Gastroesophageal sphincter (tissue), 4 donors: ENCODE results near the gene ELP4. TPM values are rescaled to one million over a fixed set of nuclear protein-coding genes. Genes with fewer than 3 reads are reported as not detected.
"Not testable (repeated sequence)": the region's sequence is repeated elsewhere in the genome, so short reads cannot be mapped to it uniquely, and the experiment has no call there.

Experiments used
- ATAC-seq: fragments of 150-250 bp; one replicate; pipeline ENCODE4 v1.9.1; 2016; ENCODE audit warnings: mild to moderate bottlenecking, moderate library complexity
- H3K27ac ChIP-seq, 4 donors: fragments of 200-600 bp; sonication (generic) in 3 of 4; 1 replicate in 3 of 4; 2 replicates in 1 of 4; pipeline ENCODE4 v1.5.1; 2016 to 2019
- H3K27me3 ChIP-seq: fragments of 200-600 bp; sonication (generic); one replicate; pipeline ENCODE4 v1.5.1; 2019
- H3K36me3 ChIP-seq, 2 donors: fragments of 200-600 bp; sonication (generic); one replicate each; pipeline ENCODE4 v1.5.1; 2019; ENCODE audit warnings: control low read depth in 1 of 2
- H3K4me1 ChIP-seq, 3 donors: fragments of 200-600 bp; sonication (generic); 1 replicate in 2 of 3; 2 replicates in 1 of 3; pipeline ENCODE4 v1.5.1; 2016 to 2019; ENCODE audit warnings: control low read depth in 2 of 3
- H3K4me3 ChIP-seq, 2 donors: fragments of 200-600 bp; sonication (generic); one replicate each; pipeline ENCODE4 v1.5.1; 2019; ENCODE audit warnings: mild to moderate bottlenecking in 1 of 2, moderate library complexity in 1 of 2
- H3K9me3 ChIP-seq, 3 donors: fragments of 200-600 bp; sonication (generic); one replicate each; pipeline ENCODE4 v1.5.1; 2017 to 2019; ENCODE audit warnings: control low read depth in 2 of 3
- EP300 ChIP-seq: sonication (generic); formaldehyde crosslinking; IDR thresholded peaks from one replicate; pipeline ENCODE4 v1.6.1; 2017; ENCODE audit warnings: antibody characterized with exemption, mild to moderate bottlenecking
- POLR2A ChIP-seq, 2 donors: fragments of 450-650 bp; IDR thresholded peaks; one replicate each; pipeline ENCODE4 v1.6.1; 2017; ENCODE audit warnings: antibody characterized with exemption in 2 of 2, mild to moderate bottlenecking in 2 of 2, moderate library complexity in 1 of 2
- POLR2AphosphoS5 ChIP-seq: sonication (generic); formaldehyde crosslinking; IDR thresholded peaks from one replicate; pipeline ENCODE4 v1.6.1; 2017; ENCODE audit warnings: antibody characterized with exemption
- WGBS, 2 donors: methylation state at CpG; one replicate each; pipeline ENCODE4 v1.1.5; 2018; ENCODE audit warnings: low coverage in 1 of 2; 5-methylcytosine and 5-hydroxymethylcytosine counted together
- total RNA-seq, 4 donors: library from RNA; depleted of rRNA; stranded (reverse); fragments of >200 nt; gene quantifications; one replicate each; pipeline ENCODE4 v1.1.0, GENCODE V29; 2016
- TF ChIP-seq, protein P1 (sequence below), 4 experiments: fragments of 200-600 bp in 2 of 4; fragments of 450-650 bp in 2 of 4; sonication (generic) in 1 of 4; IDR thresholded peaks; one replicate each; pipeline ENCODE4 v1.5.1; 2017 to 2019; ENCODE audit warnings: antibody characterized with exemption in 4 of 4, mild to moderate bottlenecking in 2 of 4, moderate library complexity in 2 of 4

ELP4 gene
- total RNA-seq, 4 donors from 2014 or later, result 20.6 to 33.8 (median 31.6) TPM

DNA sequence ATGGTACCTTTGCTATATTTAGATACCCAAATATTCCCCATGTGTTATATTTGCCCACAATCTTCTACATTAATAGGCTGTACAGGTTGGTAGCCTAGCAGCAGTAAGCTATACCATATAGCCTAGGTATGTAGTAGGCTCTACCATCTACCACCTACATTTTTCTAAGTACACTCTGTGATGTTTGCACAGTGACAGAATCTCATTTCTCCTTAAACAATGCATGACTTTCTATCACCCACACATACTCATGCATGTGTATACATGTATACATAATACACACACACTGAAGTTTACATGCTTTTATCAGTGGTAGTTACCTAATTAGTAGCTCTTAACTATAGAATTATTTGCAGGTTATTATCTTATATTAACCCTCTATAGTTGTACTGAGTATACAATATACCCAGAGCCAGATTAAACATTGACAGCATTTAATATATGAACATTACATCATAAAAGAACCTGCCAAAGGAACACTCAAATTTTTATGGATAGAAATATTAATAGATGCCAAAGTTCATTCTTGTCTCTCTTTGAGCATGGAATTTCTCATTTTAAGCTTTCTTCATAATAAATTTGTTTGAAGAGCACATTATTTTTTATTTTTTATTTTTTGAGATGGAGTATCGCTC is 51.4 kb downstream of the ELP4 start:
- Histone ChIP-seq H3K27me3 (no peaks in the 10 kb centered on the region), H3K27ac (no peak overlapping the region), H3K36me3 (no peaks in the 10 kb centered on the region), H3K4me3 (no peak overlapping the region), H3K9me3 (no peaks in the 10 kb centered on the region), H3K4me1 (peaks cover 4 to 17% (median 6%) of the 10 kb centered on the region in 3 donors)
- no peak for ATAC-seq
- 86 to 100% methylated on average over 1 of the region's 1 CpG for WGBS, 2 donors
- TF ChIP-seq EP300, result no peak
- no peak for TF ChIP-seq POLR2A (IDR thresholded peaks at IDR 0.05)
- TF ChIP-seq POLR2AphosphoS5, result no peak
- TF ChIP-seq, protein P1, sequence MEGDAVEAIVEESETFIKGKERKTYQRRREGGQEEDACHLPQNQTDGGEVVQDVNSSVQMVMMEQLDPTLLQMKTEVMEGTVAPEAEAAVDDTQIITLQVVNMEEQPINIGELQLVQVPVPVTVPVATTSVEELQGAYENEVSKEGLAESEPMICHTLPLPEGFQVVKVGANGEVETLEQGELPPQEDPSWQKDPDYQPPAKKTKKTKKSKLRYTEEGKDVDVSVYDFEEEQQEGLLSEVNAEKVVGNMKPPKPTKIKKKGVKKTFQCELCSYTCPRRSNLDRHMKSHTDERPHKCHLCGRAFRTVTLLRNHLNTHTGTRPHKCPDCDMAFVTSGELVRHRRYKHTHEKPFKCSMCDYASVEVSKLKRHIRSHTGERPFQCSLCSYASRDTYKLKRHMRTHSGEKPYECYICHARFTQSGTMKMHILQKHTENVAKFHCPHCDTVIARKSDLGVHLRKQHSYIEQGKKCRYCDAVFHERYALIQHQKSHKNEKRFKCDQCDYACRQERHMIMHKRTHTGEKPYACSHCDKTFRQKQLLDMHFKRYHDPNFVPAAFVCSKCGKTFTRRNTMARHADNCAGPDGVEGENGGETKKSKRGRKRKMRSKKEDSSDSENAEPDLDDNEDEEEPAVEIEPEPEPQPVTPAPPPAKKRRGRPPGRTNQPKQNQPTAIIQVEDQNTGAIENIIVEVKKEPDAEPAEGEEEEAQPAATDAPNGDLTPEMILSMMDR (IDR thresholded peaks at IDR 0.05), result no peak

DNA sequence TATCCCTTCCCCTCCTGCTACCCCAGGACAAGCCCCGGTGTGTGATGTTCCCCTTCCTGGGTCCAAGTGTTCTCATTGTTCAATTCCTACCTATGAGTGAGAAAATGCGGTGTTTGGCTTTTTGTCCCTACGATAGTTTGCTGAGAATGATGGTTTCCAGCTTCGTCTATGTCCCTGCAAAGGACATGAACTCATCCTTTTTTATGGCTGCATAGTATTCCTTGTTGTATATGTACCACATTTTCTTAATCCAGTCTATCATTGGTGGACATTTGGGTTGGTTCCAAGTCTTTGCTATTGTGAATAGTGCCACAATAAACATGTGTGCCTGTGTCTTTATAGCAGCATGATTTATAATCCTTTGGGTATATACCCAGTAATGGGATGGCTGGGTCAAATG is 55.0 kb downstream of the ELP4 start:
- WGBS, 2 donors, result 93 to 95% methylated on average over 3 to 4 of the region's 4 CpGs
- H3K4me3 ChIP-seq, H3K36me3 ChIP-seq, ATAC-seq, H3K27ac ChIP-seq, H3K9me3 ChIP-seq, H3K27me3 ChIP-seq, H3K4me1 ChIP-seq: not testable (repeated sequence)

DNA sequence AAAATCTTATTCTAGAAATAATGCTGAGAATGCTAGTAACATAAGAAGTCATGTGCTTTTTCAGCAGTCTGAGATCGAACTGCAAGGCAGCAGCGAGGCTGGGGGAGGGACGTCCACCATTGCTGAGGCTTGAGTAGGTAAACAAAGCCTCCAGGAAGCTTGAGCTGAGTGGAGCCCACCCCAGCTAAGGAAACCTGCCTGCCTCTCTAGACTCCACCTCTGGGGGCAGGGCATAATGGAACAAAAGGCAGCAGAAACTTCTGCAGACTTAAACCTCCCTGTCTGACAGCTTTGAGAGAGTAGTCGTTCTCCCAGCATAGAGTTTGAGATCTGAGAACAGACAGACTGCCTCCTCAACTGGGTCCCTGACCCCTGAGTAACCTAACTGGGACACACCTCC is 64.6 kb downstream of the ELP4 start:
- H3K27me3 ChIP-seq, H3K27ac ChIP-seq, H3K4me3 ChIP-seq, H3K9me3 ChIP-seq, H3K36me3 ChIP-seq, H3K4me1 ChIP-seq, ATAC-seq: not testable (repeated sequence)
- WGBS, 2 donors, result 83 to 86% methylated on average over 3 of the region's 4 CpGs

DNA sequence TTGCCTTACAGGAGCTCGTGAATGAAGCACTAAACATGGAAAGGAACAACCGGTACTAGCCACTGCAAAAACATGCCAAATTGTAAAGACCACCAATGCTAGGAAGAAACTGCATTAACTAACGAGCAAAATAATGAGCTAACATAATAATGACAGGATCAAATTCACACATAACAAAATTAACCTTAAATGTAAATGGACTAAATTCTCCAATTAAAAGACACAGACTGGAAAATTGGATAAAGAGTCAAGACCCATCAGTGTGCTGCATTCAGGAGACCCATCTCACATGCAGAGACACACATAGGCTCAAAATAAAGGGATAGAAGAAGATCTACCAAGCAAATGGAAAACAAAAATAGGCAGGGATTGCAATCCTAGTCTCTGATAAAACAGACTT is 66.2 kb downstream of the ELP4 start:
- not testable (repeated sequence) for H3K9me3 ChIP-seq, H3K27me3 ChIP-seq, H3K4me1 ChIP-seq, H3K36me3 ChIP-seq, H3K27ac ChIP-seq, ATAC-seq, H3K4me3 ChIP-seq
- WGBS, 2 donors, result 96% methylated on average over 3 of the region's 3 CpGs; no CpG with 5 or more reads in 1 of the 2 donors

DNA sequence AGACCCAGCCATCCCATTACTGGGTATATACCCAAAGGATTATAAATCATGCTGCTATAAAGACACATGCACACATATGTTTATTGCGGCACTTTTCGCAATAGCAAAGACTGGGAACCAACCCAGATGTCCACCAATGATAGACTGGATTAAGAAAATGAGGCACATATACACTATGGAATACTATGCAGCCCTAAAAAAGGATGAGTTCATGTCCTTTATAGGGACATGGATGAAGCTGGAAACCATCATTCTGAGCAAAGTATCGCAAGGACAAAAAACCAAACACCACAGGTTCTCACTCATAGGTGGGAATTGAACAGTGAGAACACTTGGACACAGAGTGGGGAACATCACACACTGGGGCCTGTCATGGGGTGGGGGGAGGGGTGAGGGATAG is 69.8 kb downstream of the ELP4 start:
- H3K4me3 ChIP-seq, H3K27me3 ChIP-seq, H3K9me3 ChIP-seq, H3K4me1 ChIP-seq, ATAC-seq, H3K27ac ChIP-seq, H3K36me3 ChIP-seq: not testable (repeated sequence)
- WGBS, 2 donors, result 93 to 100% methylated on average over 1 to 2 of the region's 3 CpGs

DNA sequence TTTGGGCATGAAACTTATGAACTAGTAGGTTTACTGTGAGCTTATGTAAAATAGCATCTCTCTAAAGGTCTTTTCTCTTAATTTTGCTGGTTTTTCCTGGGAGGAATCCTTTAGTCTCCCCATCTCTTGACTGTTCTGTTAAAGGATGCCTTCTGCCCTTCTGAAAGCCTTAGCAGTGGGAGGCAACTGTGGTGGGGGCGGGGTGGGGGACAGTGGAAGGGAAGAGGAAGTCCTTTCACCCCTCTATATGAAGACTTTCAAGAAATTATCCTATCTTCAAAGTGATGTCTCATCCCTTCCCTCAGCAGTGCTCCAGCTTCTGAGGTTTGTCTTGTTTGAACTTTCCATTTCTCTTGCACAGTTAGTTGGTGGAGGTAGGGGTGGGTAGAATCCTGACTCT is 73.1 kb downstream of the ELP4 start:
- H3K9me3 ChIP-seq, result no peaks in the 10 kb centered on the region
- TF ChIP-seq POLR2A (IDR thresholded peaks at IDR 0.05) (no peak), EP300 (no peak), POLR2AphosphoS5 (no peak)
- TF ChIP-seq, protein P1 (IDR thresholded peaks at IDR 0.05), result no peak
- H3K27me3 ChIP-seq, result no peaks in the 10 kb centered on the region
- no peak overlapping the region for H3K4me3 ChIP-seq
- no peaks in the 10 kb centered on the region for H3K4me1 ChIP-seq
- WGBS, 2 donors, result no CpG with 5 or more reads among the region's 1 CpG
- H3K27ac ChIP-seq, result no peak overlapping the region
- H3K36me3 ChIP-seq, result no peaks in the 10 kb centered on the region
- no peak for ATAC-seq

DNA sequence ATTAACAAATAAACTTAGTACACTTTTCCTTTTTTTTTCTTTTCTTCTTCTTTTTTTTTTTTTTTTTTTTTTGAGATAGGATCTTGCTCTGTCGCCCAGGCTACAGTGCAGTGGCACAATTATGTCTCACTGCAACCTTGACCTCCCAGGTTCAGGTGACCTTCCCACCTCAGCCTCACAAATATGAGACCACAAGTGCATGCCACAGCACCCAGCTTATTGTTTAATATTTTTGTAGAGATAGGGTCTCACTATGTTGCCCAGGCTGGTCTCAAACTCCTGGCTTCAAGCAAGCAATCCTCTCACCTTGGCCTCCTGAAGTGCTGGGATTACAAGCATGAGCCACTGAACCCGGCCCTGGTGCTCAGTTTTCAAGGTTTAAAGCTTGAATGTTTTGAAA is 88.9 kb downstream of the ELP4 start:
- no peak for ATAC-seq
- Histone ChIP-seq H3K27me3 (no peaks in the 10 kb centered on the region), H3K36me3 (peaks cover 0 to 5% of the 10 kb centered on the region in 2 donors), H3K9me3 (no peaks in the 10 kb centered on the region), H3K4me3 (no peak overlapping the region), H3K27ac (no peak overlapping the region), H3K4me1 (no peaks in the 10 kb centered on the region)
- 100% methylated on average over 1 to 2 of the region's 2 CpGs for WGBS, 2 donors
- TF ChIP-seq EP300 (no peak), POLR2AphosphoS5 (no peak), POLR2A (IDR thresholded peaks at IDR 0.05) (no peak)
- TF ChIP-seq, protein P1 (IDR thresholded peaks at IDR 0.05), result no peak
